ENCODE results near the gene TNS3. TPM values are rescaled to one million over a fixed set of nuclear protein-coding genes. Genes with fewer than 3 reads are reported as not detected.

TNS3 gene
- total RNA-seq, 8 experiments from 2014 or later, result 2.6 to 49.9 (median 8.7) TPM

DNA sequence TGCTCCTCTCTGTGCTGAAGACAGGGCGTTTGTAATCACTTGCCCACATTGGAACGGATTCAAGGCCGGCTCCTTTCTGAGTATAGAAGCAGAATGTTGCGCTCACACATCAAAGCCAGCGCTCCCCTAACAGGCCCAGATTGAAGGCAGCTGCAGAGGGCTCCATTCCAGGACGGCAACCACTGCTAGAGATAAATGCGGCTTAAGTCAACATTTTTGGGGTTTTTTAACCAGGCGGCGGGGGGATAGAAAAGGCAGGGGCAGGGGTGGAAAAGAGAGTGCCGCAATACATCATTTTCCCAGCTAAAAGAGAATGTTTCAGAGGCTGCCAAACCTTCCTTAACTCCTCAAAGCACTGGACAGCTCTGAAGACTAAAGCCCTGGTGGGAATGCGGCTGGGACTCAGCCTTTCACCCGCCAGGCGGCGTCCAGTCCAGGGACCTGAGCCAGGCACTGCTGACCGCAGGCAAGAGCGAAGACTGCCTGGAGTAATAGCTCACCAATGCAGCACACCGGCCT, 189.6 kb downstream of the TNS3 start:
- in situ Hi-C loops (cut with MboI; ENCODE audit: low pct_unique_long_range_greater_than_20kb in 2 of 9, low sequenced_read_pairs in 9 of 9, unreplicated experiment in 9 of 9), result no loop called here
- 40 to 100% (median 80%) methylated on average over 1 to 5 of the region's 17 CpGs; no CpG with 5 or more reads in 3 of the 10 experiments for WGBS, 10 experiments
- peak in 4 of 8 experiments; percentile 35 to 96 (median 78) for ATAC-seq (replicated peaks in 6 of 8)
- Histone ChIP-seq H3K4me1 (replicated peaks in 1 of 2) (no peaks in the 10 kb centered on the region), H3K27ac (no peak overlapping the region), H3K4me3 (no peak overlapping the region)

DNA sequence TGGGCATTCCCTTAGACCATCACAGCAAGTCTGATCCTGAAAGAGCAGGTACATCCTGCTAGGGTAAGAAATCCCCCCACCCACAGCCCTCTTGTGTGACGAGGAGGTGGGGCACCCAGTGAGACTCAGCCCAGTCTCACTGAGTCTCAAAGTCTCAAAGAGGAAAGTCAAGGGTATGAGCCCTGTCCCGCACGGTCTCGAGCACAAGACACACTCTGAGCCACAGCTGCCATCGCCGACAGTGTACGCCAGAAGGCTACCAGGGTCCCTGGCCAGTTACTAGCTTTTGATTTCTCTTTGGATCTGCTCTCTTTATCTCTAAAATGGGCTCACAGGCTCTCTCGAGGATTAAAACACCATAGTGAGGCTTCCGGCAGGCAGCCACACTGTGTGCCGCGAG, 190.2 kb downstream of the TNS3 start:
- H3K27ac ChIP-seq, result no peak overlapping the region
- WGBS, 10 experiments, result 20 to 98% (median 92%) methylated on average over 1 to 7 of the region's 11 CpGs; no CpG with 5 or more reads in 4 of the 10 experiments
- H3K4me1 ChIP-seq (replicated peaks in 1 of 2), result no peaks in the 10 kb centered on the region
- in situ Hi-C loops (cut with MboI; ENCODE audit: low pct_unique_long_range_greater_than_20kb in 2 of 9, low sequenced_read_pairs in 9 of 9, unreplicated experiment in 9 of 9), result no loop called here
- ATAC-seq (replicated peaks in 6 of 8), result no peak
- no peak overlapping the region for H3K4me3 ChIP-seq

DNA sequence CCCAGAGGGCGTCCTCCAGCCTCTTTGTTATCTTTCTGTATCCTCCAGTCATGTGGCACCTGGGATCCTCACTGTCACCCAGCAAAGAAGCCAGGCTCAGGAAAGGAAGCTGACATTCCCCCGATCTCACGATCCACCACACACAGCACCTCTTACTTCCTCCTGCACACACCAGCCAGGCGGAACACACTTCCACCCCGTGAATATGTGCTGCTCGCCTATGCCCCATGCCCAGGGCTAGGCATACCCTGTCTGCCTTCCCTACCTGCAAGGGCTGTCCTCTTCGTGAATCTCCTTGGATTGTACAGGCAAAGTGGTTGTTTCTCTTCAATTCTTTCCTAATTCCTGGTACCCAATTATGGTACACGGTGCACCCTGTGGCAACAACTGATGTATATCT, 191.0 kb downstream of the TNS3 start:
- WGBS, 10 experiments, result 83 to 100% (median 95%) methylated on average over 1 to 6 of the region's 8 CpGs; no CpG with 5 or more reads in 3 of the 10 experiments
- in situ Hi-C loops (cut with MboI; ENCODE audit: low pct_unique_long_range_greater_than_20kb in 2 of 9, low sequenced_read_pairs in 9 of 9, unreplicated experiment in 9 of 9), result no loop called here
- ATAC-seq (replicated peaks in 6 of 8), result no peak
- H3K4me3 ChIP-seq, result no peak overlapping the region
- H3K4me1 ChIP-seq (replicated peaks in 1 of 2), result peaks cover 0 to 3% of the 10 kb centered on the region in 2 donors
- H3K27ac ChIP-seq, result no peak overlapping the region

DNA sequence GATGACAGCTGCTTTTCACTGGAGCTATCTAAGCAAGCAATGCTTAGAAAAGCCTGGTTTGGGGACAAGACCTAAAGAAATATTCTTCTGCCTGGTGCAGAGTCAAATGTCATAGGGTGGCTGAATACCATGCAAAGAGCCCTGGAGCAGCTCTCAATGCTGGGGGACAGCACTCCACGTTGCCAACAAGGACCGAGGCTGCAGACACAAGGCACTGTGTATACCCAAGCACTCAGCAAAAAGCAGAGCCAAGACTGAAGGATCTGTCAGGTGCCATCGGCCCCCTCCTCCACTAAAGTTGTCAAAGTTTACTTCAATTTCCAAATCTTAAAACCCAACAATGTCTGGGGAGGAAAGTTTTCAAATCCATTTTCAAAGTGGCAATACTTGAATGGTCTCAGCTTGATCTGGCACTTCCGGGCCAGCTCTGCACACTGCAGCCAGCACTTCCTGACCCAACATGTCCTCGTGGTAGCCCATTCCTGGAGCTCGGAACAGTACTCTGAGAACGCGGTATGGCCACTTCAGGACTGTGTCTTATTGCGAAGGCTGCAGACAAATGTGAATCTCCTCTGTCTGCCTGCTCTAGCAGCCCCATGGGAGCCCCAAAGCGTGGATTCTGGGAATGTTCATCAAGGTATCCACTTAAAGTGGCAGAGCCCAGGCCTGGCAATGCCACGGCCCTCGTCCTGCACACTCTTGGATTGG, 191.8 kb downstream of the TNS3 start:
- no peak for ATAC-seq (replicated peaks in 6 of 8)
- peaks cover 7 to 11% of the 10 kb centered on the region in 2 donors for H3K4me1 ChIP-seq (replicated peaks in 1 of 2)
- no peak overlapping the region for H3K4me3 ChIP-seq
- no peak overlapping the region for H3K27ac ChIP-seq
- 74 to 100% (median 87%) methylated on average over 1 to 7 of the region's 12 CpGs; no CpG with 5 or more reads in 2 of the 10 experiments for WGBS, 10 experiments
- in situ Hi-C loops (cut with MboI; ENCODE audit: low pct_unique_long_range_greater_than_20kb in 2 of 9, low sequenced_read_pairs in 9 of 9, unreplicated experiment in 9 of 9), result no loop called here

DNA sequence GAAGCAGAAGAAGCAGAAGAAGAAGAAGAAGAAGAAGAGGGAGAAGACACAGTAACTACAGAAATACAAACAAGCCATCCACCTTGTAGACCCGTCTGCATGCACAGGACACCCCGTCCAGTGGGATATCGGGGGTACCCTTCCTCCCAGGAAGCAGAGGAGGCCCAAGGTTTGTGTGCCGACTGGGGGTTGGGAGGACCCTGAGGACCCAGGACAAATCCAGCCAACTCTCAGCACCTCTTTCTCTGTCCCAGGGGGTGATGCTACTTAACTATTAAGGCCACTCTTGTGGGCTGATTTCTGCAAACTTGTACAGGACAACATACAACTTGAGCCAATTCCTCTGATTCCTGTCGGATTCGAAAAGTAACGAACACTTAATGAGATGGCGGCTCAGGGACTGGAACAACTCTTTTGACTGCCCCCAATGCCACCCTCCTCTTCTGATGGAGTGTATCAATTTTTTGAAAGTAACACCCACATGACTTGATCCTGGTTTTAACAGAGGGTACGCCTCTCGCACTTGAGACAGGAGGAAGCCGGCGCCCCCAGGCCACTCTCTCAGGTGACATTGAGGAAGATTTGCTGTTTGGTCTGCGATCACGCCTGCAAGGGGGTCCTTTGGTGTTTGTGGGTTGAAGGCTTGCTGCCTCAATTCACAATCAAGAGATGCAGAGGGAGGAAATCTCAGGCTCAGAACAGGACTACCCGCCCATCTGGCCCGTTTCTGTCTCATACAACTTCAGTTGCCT, 192.6 kb downstream of the TNS3 start:
- Histone ChIP-seq H3K4me3 (no peak overlapping the region), H3K27ac (no peak overlapping the region), H3K4me1 (replicated peaks in 1 of 2) (peaks cover 10 to 16% of the 10 kb centered on the region in 2 donors)
- no peak for ATAC-seq (replicated peaks in 6 of 8)
- in situ Hi-C loops (cut with MboI; ENCODE audit: low pct_unique_long_range_greater_than_20kb in 2 of 9, low sequenced_read_pairs in 9 of 9, unreplicated experiment in 9 of 9), result no loop called here
- 85 to 100% (median 86%) methylated on average over 3 to 8 of the region's 16 CpGs; no CpG with 5 or more reads in 3 of the 10 experiments for WGBS, 10 experiments

DNA sequence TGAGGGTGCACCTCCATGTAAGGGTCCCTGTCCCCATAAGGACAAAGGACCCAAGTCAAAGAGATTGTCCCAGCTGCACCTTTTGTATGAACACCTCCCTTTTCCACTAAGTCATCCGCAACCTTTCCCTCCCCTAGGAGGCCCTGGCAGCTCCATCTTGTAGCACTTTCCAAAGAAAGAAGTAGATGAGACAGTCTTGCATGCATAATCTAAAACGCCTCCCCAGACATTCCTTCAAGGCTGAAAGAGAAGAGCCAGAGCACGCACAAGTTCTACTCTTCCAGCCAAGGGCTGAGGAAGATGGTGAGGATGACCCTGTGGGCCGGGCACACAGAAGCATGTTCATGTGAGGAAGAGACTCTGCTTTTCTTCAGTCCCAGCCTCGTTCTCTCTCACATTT, 194.4 kb downstream of the TNS3 start:
- no peak overlapping the region for H3K27ac ChIP-seq
- in situ Hi-C loops (cut with MboI; ENCODE audit: low pct_unique_long_range_greater_than_20kb in 2 of 9, low sequenced_read_pairs in 9 of 9, unreplicated experiment in 9 of 9), result no loop called here
- H3K4me3 ChIP-seq, result no peak overlapping the region
- ATAC-seq (replicated peaks in 6 of 8), result peak in 3 of 8 experiments; percentile 62 to 93 (median 81)
- H3K4me1 ChIP-seq (replicated peaks in 1 of 2), result peaks cover 14 to 19% of the 10 kb centered on the region in 2 donors
- WGBS, 10 experiments, result 50 to 100% (median 79%) methylated on average over 1 to 4 of the region's 5 CpGs; no CpG with 5 or more reads in 5 of the 10 experiments

DNA sequence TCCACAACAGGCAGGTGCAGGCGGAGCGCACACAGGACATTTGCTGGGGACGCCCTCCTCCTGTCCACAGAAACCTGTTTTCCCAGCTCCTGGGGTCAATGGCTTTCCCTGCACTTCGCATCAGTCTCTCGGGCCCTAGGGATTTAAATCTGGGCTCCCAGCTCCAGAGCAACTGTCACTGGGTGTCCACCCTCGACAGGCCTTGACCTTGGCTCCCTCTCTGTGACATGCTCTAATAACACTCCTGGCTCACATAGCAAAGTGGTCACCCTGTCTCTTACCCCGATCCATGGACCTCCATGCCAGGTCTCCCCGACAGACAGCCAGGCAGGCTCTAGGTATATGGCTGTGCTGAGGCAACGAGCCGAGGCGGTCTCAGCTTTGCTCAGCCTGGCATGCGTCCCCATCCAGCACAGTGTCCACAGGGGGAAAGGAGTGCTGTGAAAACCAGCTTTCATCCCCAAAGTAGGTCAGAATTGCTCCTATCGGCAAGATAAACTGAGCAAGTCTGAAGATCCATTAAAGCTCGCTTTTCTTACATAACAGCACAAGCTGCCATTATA, 195.6 kb downstream of the TNS3 start:
- no peak overlapping the region for H3K27ac ChIP-seq
- 67 to 100% (median 91%) methylated on average over 1 to 11 of the region's 14 CpGs; no CpG with 5 or more reads in 3 of the 10 experiments for WGBS, 10 experiments
- in situ Hi-C loops (cut with MboI; ENCODE audit: low pct_unique_long_range_greater_than_20kb in 2 of 9, low sequenced_read_pairs in 9 of 9, unreplicated experiment in 9 of 9), result no loop called here
- H3K4me1 ChIP-seq (replicated peaks in 1 of 2), result peaks cover 15 to 19% of the 10 kb centered on the region in 2 donors
- ATAC-seq (replicated peaks in 6 of 8), result no peak
- no peak overlapping the region for H3K4me3 ChIP-seq

DNA sequence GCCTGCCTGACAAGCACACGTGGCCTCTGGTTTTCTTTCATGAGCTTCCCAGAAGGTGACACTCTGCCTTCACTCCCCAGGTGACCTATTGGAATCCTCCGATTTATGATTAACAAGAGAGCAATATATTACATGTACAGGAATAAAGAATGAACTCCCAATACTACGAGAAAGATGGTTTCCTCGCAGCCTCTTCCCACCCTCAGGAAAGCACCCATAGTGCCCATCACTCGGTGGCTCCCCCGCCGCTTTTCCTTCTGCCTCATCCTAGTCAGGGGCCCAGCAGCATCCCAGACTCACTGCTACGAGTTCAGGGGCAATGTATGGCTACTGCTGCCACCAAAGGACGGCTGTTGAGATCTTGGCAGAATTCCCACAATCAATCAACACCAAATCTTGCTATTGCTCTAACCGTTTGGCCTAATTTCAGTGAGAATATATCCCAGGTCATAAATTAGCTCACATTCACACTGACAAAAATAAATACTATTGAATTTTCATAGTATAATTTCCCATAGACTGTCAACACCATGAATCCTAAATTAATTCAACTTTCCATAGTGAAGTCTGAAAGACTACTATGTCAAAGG, 196.3 kb downstream of the TNS3 start:
- Histone ChIP-seq H3K4me1 (replicated peaks in 1 of 2) (peaks cover 22 to 23% of the 10 kb centered on the region in 2 donors), H3K27ac (peak overlapping the region; percentile 19 to 27), H3K4me3 (no peak overlapping the region)
- WGBS, 10 experiments, result 53 to 92% (median 78%) methylated on average over 1 to 9 of the region's 10 CpGs
- ATAC-seq (replicated peaks in 6 of 8), result peak in 1 of 8 experiments; percentile 11
- in situ Hi-C loops (cut with MboI; ENCODE audit: low pct_unique_long_range_greater_than_20kb in 2 of 9, low sequenced_read_pairs in 9 of 9, unreplicated experiment in 9 of 9), result no loop called here

DNA sequence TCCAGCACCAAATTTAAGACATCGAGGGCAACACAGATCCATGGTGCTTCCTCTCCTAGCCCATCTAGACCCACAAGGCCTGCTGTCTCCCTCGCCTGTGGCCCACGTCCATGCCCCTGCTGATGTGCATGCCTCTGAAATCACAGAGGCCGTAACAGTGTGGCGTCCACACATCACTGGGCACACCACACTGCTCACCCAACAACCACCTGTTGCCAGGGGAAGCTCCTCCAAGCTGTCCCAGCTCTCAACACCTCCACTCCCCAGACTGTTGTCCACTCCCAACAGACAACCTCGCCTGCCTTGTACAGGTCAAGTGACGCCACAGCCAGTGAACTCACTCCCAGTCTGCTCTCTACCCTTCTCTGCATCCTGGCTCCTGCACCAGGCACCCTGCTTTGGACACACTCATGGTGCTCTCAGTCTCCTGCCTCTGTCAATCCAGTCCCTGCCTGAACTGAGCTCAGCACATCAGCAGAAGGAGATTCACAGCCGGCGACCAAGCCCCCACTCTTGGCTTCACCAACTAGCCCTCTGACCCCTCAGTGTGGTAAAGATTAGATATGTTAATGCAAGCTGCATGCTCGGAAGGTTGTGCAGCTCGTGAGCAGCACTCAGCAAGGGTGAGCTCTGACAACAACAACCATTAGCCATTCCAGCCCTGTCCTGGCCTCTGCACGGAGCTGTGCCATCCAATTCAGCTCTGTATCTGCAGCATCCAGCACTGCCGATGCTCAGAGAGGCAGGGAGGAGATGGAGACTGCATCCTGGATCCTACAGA, 197.0 kb downstream of the TNS3 start:
- ATAC-seq (replicated peaks in 6 of 8), result peak in 3 of 8 experiments; percentile 51 to 77 (median 63)
- H3K27ac ChIP-seq, result peak overlapping the region; percentile 19 to 27
- H3K4me1 ChIP-seq (replicated peaks in 1 of 2), result peaks cover 27 to 30% of the 10 kb centered on the region in 2 donors
- 60 to 100% (median 91%) methylated on average over 1 to 8 of the region's 13 CpGs; no CpG with 5 or more reads in 3 of the 10 experiments for WGBS, 10 experiments
- H3K4me3 ChIP-seq, result no peak overlapping the region
- in situ Hi-C loops (cut with MboI; ENCODE audit: low pct_unique_long_range_greater_than_20kb in 2 of 9, low sequenced_read_pairs in 9 of 9, unreplicated experiment in 9 of 9), result no loop called here

DNA sequence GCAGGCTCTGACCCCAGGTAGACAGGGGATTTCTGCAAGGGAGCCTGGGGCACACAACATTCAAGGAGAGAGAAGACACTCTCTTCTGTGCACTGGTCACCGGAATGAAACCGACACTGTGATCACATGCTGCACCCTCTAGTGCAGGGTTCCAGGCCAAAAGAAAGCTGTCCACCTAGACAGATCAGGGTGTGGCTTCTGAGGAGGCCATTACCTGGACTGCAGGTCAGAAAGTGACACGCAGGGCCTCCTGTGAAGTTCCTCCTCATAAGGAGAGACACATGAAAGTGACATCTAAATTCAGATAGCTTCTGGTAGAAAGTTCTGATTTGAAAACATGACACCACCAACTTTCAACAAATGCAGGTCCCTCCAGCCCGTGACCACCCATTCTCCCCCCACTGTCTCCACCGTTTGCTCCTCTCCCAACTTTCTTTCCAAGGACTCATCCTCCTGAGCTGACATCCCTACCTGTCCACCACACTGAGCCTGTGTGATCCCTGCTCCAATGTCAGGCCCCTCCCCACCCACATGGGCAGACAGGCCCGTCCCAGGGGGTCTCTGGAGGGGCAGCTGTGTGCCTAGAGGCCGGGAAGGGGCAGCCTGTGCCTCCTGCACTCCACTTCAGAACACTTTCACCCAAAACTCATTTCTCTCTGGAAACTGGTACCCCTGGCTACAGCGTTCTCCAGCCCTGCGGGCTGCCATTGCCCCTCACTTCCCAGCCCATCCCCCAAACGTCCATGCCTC, 198.0 kb downstream of the TNS3 start:
- Histone ChIP-seq H3K4me1 (replicated peaks in 1 of 2) (peaks cover 33 to 36% of the 10 kb centered on the region in 2 donors), H3K27ac (no peak overlapping the region), H3K4me3 (no peak overlapping the region)
- WGBS, 10 experiments, result 90 to 100% (median 97%) methylated on average over 1 to 6 of the region's 10 CpGs; no CpG with 5 or more reads in 4 of the 10 experiments
- in situ Hi-C loops (cut with MboI; ENCODE audit: low pct_unique_long_range_greater_than_20kb in 2 of 9, low sequenced_read_pairs in 9 of 9, unreplicated experiment in 9 of 9), result no loop called here
- no peak for ATAC-seq (replicated peaks in 6 of 8)

DNA sequence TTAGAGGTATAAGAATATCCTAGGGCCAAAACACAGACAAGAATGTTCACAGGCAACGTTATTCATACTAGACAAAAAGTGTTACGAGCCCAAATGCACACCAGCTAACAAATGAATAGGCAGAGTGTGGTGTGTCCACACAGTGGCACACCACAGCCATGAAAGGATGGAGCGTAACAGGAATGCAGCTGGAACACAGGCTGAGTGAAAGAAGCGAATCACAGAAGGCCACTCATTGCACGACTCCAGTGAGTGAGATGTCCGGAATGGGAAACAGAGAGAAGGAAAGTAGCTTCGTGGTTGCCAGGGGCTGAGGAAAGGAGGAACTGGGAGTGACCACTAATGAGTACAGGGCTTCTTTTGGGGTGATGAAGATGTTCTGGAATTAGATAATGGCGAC, 198.8 kb downstream of the TNS3 start:
- peaks cover 36 to 40% of the 10 kb centered on the region in 2 donors for H3K4me1 ChIP-seq (replicated peaks in 1 of 2)
- in situ Hi-C loops (cut with MboI; ENCODE audit: low pct_unique_long_range_greater_than_20kb in 2 of 9, low sequenced_read_pairs in 9 of 9, unreplicated experiment in 9 of 9), result no loop called here
- H3K4me3 ChIP-seq, result no peak overlapping the region
- peak in 2 of 8 experiments; percentile 38 to 54 for ATAC-seq (replicated peaks in 6 of 8)
- H3K27ac ChIP-seq, result no peak overlapping the region
- 11 to 100% (median 80%) methylated on average over 1 to 7 of the region's 8 CpGs; no CpG with 5 or more reads in 1 of the 10 experiments for whole genome bisulfite sequencing, 10 experiments
